ENCODE measurements around the gene PCDHGC5. TPM values are rescaled to one million over a fixed set of nuclear protein-coding genes. Genes with fewer than 3 reads are reported as not detected.

Gene PCDHGC5
- total and polyA plus RNA-seq, 2 experiments from 2014 or later: 0.16 to 1.5 TPM

DNA sequence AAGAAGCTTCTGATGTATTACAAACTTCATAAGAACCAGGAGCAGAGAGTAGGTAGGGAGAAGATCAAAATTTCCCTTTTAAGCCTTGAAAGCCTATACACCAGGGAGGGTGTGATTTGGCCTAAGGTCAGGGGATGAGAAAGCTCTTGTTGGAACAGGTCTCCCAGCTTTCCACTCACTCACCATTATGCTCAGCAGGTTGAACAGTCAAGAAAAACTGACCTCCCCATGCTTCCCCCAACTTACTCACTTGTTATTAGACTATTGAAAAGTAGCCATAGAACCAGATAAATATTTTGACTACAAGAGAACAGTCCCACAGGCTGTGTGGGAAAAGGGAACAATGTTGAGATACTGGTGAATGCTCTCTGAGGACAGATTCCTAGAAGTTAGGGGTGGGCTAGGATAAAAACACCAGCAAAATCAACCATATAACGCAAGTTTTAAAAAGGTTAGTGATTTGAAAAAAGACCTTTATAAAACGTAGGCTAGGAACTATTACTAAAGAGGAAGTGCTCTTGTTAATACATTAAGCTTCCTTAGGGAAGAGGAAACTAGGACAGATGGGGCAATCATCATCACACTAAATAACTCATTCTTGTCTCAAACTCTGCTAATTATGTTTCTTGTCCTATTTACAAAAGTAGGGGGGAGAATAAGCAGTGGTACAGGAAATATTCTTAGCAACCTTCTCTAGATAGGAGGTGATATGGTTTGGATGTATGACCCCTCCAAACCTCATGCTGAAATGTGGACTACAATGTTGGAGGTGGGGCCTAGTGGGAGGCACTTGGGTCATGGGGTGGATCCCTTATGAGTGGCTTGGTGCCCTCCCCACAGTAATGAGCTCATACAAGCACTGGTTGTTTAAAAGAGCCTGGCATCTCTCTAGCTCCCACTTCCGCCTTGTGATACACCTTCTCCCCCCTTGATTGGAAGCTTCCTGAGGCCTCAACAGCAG lies 31.0 kb downstream of the PCDHGC5 start:
- Histone ChIP-seq H3K36me3 (ENCODE audit: insufficient read depth) (peaks cover 27% of the 10 kb centered on the region), H3F3A (replicated peaks; ENCODE audit: low read depth) (no peaks in the 10 kb centered on the region), H2AFZ (no peak overlapping the region), H3K4me2 (no peak overlapping the region), H3K79me2 (replicated peaks; ENCODE audit: insufficient read depth) (0 out of 2 replicates have a peak, but pooled peaks cover 6% of the 10 kb centered on the region), H3K27ac (ENCODE audit: low read depth) (no peak overlapping the region), H3K4me3 (no peak overlapping the region), H3K4me1 (ENCODE audit: insufficient read depth) (peaks cover 9% of the 10 kb centered on the region), H4K20me1 (replicated peaks; ENCODE audit: insufficient read depth) (peaks cover 4% of the 10 kb centered on the region), H3K27me3 (ENCODE audit: insufficient read depth) (no peaks in the 10 kb centered on the region), H3K9me2 (ENCODE audit: insufficient read depth) (no peaks in the 10 kb centered on the region)
- TF ChIP-seq REST (IDR thresholded peaks at IDR 0.05; ENCODE audit: unreplicated experiment) (no peak), ZNF331 (CRISPR knock-in tag; IDR thresholded peaks at IDR 0.05; ENCODE audit: low read depth) (no peak), EZH2 (IDR thresholded peaks at IDR 0.05; ENCODE audit: low read depth, unreplicated experiment) (no peak), ZNF114 (CRISPR knock-in tag; IDR thresholded peaks at IDR 0.05) (no peak), CREB1 (CRISPR knock-in tag; IDR thresholded peaks at IDR 0.05; ENCODE audit: low read depth) (no peak), ETS1 (IDR thresholded peaks at IDR 0.05) (no peak), POLR2AphosphoS5 (IDR thresholded peaks at IDR 0.05; ENCODE audit: low read depth) (no peak)
- TF ChIP-seq, protein P1, sequence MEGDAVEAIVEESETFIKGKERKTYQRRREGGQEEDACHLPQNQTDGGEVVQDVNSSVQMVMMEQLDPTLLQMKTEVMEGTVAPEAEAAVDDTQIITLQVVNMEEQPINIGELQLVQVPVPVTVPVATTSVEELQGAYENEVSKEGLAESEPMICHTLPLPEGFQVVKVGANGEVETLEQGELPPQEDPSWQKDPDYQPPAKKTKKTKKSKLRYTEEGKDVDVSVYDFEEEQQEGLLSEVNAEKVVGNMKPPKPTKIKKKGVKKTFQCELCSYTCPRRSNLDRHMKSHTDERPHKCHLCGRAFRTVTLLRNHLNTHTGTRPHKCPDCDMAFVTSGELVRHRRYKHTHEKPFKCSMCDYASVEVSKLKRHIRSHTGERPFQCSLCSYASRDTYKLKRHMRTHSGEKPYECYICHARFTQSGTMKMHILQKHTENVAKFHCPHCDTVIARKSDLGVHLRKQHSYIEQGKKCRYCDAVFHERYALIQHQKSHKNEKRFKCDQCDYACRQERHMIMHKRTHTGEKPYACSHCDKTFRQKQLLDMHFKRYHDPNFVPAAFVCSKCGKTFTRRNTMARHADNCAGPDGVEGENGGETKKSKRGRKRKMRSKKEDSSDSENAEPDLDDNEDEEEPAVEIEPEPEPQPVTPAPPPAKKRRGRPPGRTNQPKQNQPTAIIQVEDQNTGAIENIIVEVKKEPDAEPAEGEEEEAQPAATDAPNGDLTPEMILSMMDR (conservative IDR thresholded peaks at IDR 0.05; ENCODE audit: low read depth in 2 of 2): no peak
- no peak overlapping the region for H3K4me3 Mint-ChIP-seq
- ATAC-seq (no peak), DNase-seq (ENCODE audit: low spot score) (no peak)
- no peaks in the 10 kb centered on the region; the same call in 2 of the 3 replicates for H3K9me3 Mint-ChIP-seq
- peaks cover 23% of the 10 kb centered on the region for H3K4me1 Mint-ChIP-seq
- H3K27ac Mint-ChIP-seq: no peak overlapping the region
- H3K36me3 Mint-ChIP-seq (ENCODE audit: low read depth): peaks cover 69% of the 10 kb centered on the region
- peaks cover 3% of the 10 kb centered on the region for H3K27me3 Mint-ChIP-seq (ENCODE audit: insufficient read depth, low read depth, poor library complexity)
